Measurements from ENCODE around the gene SYPL2.

GRCh38 chr1:109470245-109470644 lies 3.9 kb downstream of the SYPL2 start:
- TF ChIP-seq POLR2A (IDR thresholded peaks at IDR 0.05; ENCODE audit: low read length): no peak
- TF ChIP-seq GATA1 (IDR thresholded peaks at IDR 0.05; ENCODE audit: low read depth, low read length): no peak
